ENCODE data around the gene ATG4A. TPM values are rescaled to one million over a fixed set of nuclear protein-coding genes. Genes with fewer than 3 reads are reported as not detected.

ATG4A gene
- total RNA-seq, 1 experiment from 2014 or later, result 4.6 TPM

DNA sequence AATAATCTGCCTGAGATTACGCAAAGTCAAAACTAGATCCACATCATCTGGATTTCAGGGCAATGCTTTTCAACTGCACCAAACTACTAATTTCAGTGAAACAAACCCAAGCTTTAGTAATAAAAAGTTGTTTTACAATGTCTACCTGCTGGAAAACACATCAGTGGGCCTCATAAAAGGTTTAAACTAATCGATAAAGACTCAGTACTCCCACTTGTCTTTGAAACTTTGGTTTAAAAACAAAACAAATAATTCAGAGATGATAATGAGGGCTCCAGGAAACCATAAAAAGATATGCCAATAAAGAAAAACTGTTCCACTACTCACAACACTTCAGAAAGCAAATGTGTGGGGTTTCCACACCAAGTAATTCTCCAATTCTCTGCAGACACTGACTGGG is 10.5 kb upstream of the ATG4A start:
- Mint-ChIP-seq H3K4me1 (ENCODE audit: low read depth, unreplicated experiment) (no peaks in the 10 kb centered on the region), H3K36me3 (ENCODE audit: insufficient read depth, unreplicated experiment) (no peaks in the 10 kb centered on the region), H3K27me3 (ENCODE audit: insufficient read depth, unreplicated experiment) (no peaks in the 10 kb centered on the region), H3K27ac (ENCODE audit: unreplicated experiment) (no peak overlapping the region), H3K9me3 (ENCODE audit: unreplicated experiment) (no peaks in the 10 kb centered on the region), H3K4me3 (ENCODE audit: unreplicated experiment) (no peak overlapping the region)
- H3K4me3 ChIP-seq (ENCODE audit: low read depth, low read length), result no peak overlapping the region
- no peak for TF ChIP-seq CTCF (IDR thresholded peaks at IDR 0.05; ENCODE audit: insufficient read depth in 1 of 2, low read depth in 1 of 2, low read length in 1 of 2, severe bottlenecking in 1 of 2, unreplicated experiment in 1 of 2)
- H3K36me3 ChIP-seq (ENCODE audit: control insufficient read depth, insufficient read depth, low read length), result no peaks in the 10 kb centered on the region
- intact Hi-C loops (cut with micrococcal nuclease; ENCODE audit: unreplicated experiment), result no loop called here
- ChIA-PET CTCF (no interaction called here), POLR2A (no interaction called here)
- DNase-seq, result no peak
- H3K9me3 ChIP-seq, result no peaks in the 10 kb centered on the region
- no TSS peak for BruUV-seq (replicated peaks)
- no peaks in the 10 kb centered on the region for H3K27me3 ChIP-seq (replicated peaks; ENCODE audit: control insufficient read depth, insufficient read depth, low read length)
- no peaks in the 10 kb centered on the region for H3K4me1 ChIP-seq

GRCh38 chrX:108087792-108088191 is 3.8 kb upstream of the ATG4A start:
- Mint-ChIP-seq H3K4me1 (ENCODE audit: low read depth, unreplicated experiment) (no peaks in the 10 kb centered on the region), H3K27me3 (ENCODE audit: insufficient read depth, unreplicated experiment) (no peaks in the 10 kb centered on the region), H3K9me3 (ENCODE audit: unreplicated experiment) (no peaks in the 10 kb centered on the region), H3K4me3 (ENCODE audit: unreplicated experiment) (no peak overlapping the region), H3K27ac (ENCODE audit: unreplicated experiment) (no peak overlapping the region), H3K36me3 (ENCODE audit: insufficient read depth, unreplicated experiment) (no peaks in the 10 kb centered on the region)
- Histone ChIP-seq H3K36me3 (ENCODE audit: control insufficient read depth, insufficient read depth, low read length) (no peaks in the 10 kb centered on the region), H3K4me3 (ENCODE audit: low read depth, low read length) (no peak overlapping the region), H3K9me3 (no peaks in the 10 kb centered on the region), H3K27me3 (replicated peaks; ENCODE audit: control insufficient read depth, insufficient read depth, low read length) (no peaks in the 10 kb centered on the region), H3K4me1 (no peaks in the 10 kb centered on the region; the same call in 1 of the 2 replicates)
- DNase-seq, result no peak
- CTCF ChIA-PET, result no interaction called here
- BruUV-seq (replicated peaks), result no TSS peak
- intact Hi-C loops (cut with micrococcal nuclease; ENCODE audit: unreplicated experiment), result no loop called here
- TF ChIP-seq CTCF (IDR thresholded peaks at IDR 0.05; ENCODE audit: insufficient read depth in 1 of 2, low read depth in 1 of 2, low read length in 1 of 2, severe bottlenecking in 1 of 2, unreplicated experiment in 1 of 2), result no peak
- POLR2A ChIA-PET, result no interaction called here

GRCh38 chrX:108088511-108088910 is 3.1 kb upstream of the ATG4A start:
- H3K27ac Mint-ChIP-seq (ENCODE audit: unreplicated experiment), result no peak overlapping the region
- Histone ChIP-seq H3K4me1 (no peaks in the 10 kb centered on the region; the same call in 1 of the 2 replicates), H3K4me3 (ENCODE audit: low read depth, low read length) (no peak overlapping the region), H3K27me3 (replicated peaks; ENCODE audit: control insufficient read depth, insufficient read depth, low read length) (no peaks in the 10 kb centered on the region), H3K36me3 (ENCODE audit: control insufficient read depth, insufficient read depth, low read length) (no peaks in the 10 kb centered on the region), H3K9me3 (no peaks in the 10 kb centered on the region)
- BruUV-seq (replicated peaks), result no TSS peak
- CTCF ChIA-PET, result no interaction called here
- intact Hi-C loops (cut with micrococcal nuclease; ENCODE audit: unreplicated experiment), result no loop called here
- H3K9me3 Mint-ChIP-seq (ENCODE audit: unreplicated experiment), result no peaks in the 10 kb centered on the region
- no peaks in the 10 kb centered on the region for H3K4me1 Mint-ChIP-seq (ENCODE audit: low read depth, unreplicated experiment)
- no peaks in the 10 kb centered on the region for H3K36me3 Mint-ChIP-seq (ENCODE audit: insufficient read depth, unreplicated experiment)
- POLR2A ChIA-PET, result no interaction called here
- no peak overlapping the region for H3K4me3 Mint-ChIP-seq (ENCODE audit: unreplicated experiment)
- TF ChIP-seq CTCF (IDR thresholded peaks at IDR 0.05; ENCODE audit: insufficient read depth in 1 of 2, low read depth in 1 of 2, low read length in 1 of 2, severe bottlenecking in 1 of 2, unreplicated experiment in 1 of 2), result no peak
- no peaks in the 10 kb centered on the region for H3K27me3 Mint-ChIP-seq (ENCODE audit: insufficient read depth, unreplicated experiment)
- DNase-seq, result no peak
